ENCODE results near the gene GMEB2.

The GMEB2 gene

DNA sequence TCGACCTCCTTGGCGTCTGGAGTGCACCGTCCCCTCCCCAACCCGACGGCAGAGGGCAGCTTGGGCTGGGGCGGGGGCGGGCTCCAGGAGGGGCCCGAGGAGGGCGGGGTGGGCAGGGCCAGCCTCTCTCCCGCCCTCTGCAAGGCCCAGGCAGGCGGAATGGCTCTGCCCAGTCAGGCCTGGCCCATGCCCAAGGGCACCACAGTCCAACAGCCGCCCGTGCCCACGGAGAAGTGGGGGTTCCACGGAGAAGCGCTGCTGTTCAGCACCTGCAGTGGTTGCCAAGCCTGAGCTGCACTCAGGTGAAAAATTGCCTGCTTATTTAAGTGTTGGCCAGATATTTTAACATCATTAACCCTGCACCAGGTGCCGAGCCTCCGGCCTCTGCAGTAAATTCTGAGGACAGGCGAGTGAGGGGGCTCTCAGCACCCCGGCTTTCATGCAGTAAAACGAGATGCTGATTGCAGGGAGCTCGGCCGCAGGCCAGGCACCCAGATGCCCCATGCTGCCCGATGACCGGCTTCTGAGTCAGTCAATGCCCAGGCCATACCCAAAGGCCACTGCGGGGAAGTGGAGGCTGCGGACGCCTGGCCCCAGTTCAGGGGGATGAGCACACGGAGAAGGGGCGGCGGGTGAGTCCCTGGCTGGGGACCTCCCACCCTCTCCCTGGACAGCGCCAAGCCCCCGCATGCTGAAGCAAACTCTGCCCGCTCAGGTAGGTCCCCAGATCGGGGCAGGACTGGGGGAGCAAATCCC, 79.0 kb downstream of the GMEB2 start, which contains the start of gene SRMS:
Gene SRMS, minus strand, starts transcription at position 25 of the 756 bp plus-strand sequence. CDS start 286 bp downstream, outside the sequence.
- no peak within 1 kb of the TSS for H3K4me3 ChIP-seq (ENCODE audit: low read depth, low read length)

- H3K4me3 ChIP-seq (ENCODE audit: low read depth, low read length), result no peak overlapping the region
Measured at GRCh38 chr20:63546956-63547724, 79.8 kb downstream of the GMEB2 start.

DNA sequence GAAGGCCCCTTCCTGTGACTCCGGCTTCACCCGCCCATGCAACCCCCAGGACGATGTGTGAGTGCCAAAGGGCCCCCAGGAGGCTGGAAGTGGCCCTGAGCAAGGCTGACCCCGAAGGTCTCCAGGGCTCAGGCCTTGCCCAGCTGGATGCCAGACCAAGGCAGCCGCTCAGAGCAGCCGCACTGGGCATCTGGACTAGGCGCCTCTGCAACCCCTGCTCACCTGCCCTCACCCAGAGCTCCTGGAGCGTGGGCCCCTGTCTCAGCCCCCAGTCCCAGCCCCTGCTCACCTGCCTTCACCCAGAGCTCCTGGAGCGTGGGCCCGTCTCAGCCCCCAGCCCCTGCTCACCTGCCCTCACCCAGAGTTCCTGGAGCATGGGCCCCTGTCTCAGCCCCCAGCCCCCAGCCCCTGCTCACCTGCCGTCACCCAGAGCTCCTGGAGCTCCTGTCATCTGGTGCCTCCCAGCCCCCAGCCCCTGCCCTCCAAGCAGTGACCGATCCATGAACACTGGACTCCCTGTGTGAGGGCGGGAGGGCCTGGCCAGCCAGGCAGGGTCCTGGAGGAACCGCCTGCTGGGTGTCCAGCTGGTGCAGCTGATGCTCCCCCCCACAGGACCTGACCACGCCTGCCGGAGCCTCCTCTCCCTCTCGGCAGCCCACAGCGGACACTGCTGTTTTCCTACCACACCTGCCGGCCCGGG, 80.5 kb downstream of the GMEB2 start:
- no peak overlapping the region for H3K4me3 ChIP-seq (ENCODE audit: low read depth, low read length)

DNA sequence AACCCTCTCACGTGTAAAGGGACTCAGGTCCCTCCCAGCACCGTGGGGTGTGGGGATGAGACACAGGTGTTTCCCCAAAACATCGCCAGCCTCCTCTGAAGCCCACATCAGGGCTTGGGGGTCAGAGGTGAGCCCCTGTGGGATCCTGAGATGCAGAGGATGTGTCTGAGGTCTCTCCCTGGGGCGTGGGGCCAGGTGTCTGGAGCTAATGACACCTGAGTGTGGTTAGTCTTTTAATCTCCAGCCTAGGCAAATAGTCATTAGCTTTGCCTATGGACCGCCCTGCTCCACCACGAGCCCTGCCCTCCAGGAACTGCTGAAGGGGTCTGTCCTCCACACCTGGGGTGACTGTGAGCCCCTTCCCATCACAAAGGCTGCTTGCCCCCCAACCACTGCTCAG, 81.1 kb downstream of the GMEB2 start:
- H3K4me3 ChIP-seq (ENCODE audit: low read depth, low read length), result no peak overlapping the region

DNA sequence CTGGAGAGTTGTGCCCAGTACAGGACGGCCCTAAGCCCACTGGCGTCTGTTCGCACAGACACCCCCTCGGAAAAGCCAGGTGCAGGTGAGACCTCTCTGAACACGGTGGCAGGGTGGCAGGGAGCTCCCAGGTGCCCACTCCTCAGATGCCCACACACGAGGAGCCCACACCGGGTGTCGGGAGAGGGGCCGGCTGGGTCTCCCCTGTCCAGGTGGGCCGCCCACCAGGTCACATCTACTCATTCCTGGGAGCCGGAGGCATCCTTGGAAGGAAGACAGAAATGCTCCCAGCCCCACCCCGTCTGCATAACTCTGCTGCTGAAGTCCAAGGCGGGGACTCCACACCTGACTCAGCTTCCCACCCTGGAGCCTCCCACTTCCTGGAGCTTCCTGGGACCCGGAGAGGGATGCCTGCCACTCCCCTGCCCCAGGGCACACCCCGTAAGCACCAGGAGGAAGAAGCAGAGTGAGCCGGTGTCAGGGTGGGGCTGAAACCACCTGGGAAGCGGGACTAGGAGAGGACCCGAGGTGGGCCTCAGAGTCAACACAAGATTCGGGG, 81.9 kb downstream of the GMEB2 start:
- no peak overlapping the region for H3K4me3 ChIP-seq (ENCODE audit: low read depth, low read length)

- no peak overlapping the region for H3K4me3 ChIP-seq (ENCODE audit: low read depth, low read length)
Measured at GRCh38 chr20:63544241-63544957, 82.5 kb downstream of the GMEB2 start.

DNA sequence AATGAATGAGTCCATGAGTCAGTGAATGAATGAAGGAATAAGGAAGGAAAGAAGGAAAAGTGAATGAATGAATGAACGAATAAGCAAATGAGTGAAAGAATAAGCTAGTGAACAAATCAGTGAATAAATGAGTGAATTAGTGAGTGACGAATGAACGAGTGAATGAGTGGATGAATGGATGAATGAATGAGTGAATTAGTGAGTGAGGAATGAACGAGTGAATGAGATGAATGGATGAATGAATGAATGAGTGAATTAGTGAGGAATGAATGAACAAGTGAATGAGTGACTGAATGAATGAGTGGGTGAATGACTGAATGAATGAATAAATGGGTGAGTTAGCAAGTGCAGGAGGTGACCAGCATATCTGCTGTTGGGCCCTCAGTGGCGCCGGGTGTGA, 83.2 kb downstream of the GMEB2 start:
- H3K4me3 ChIP-seq (ENCODE audit: low read depth, low read length), result no peak overlapping the region

DNA sequence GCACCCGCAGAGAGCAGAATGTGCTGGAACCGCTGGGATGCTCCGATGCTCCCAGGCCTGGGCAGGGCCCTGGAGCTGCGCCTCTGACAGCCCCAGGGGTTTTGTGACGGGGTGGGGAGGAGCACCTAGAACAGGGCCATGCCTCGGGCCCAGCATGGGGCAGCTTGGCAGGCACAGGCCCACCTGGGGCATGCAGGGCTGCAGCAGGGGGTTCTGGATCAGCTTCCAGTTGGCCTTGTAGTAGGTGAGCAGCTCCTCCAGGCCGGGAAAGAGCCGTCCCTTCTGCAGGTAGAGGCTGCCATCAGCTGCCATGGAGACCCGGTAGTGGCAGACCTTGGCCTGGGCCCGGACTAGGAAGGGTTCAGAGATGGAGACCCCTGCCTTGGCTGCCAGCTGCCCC, 83.8 kb downstream of the GMEB2 start:
- no peak overlapping the region for H3K4me3 ChIP-seq (ENCODE audit: low read depth, low read length)

DNA sequence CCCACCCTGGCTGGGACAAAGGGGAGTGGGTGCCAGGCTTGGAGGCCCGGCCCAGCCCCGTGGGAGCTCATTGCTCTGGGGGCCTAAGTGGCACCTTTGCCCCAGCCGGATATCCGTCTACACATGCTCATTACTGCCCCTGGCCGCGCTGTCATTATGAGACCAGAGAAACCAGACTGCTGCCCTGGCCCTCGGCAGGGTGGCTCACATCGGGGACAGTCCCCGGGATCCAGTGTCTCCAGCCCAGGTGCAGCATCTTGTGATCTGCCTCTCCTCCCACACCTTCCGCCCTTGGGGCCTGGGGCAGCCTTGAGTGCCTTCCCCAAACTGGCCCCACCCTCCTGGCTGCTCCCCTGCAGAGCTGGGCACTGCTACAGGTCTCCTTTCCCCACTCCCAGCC, 84.2 kb downstream of the GMEB2 start:
- H3K4me3 ChIP-seq (ENCODE audit: low read depth, low read length), result no peak overlapping the region

DNA sequence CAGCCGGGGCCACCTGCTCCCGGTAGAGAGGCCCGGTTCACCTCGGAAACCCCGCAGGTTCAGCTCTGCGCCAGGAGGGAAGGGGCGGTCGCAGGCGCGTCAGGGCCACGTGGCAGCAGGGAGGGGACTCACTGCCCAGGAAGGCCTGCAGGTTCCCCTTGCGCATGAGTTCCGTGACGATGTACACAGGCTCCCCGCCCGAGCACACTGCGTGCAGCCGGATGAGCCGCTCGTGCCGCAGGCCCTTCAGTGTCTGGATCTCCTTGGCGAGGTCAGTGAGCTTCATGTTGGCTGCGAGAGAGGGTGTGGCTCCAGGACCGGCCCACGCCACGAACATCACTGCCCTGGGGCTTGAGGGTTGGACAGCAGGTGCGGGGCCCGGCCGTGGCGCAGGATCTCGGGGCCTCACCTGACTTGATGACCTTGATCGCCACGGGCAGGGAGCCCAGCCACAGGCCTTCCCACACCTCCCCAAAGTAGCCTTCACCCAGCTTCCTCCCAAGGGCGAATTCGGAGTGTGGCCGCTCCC, 84.8 kb downstream of the GMEB2 start:
- H3K4me3 ChIP-seq (ENCODE audit: low read depth, low read length), result no peak overlapping the region

- H3K4me3 ChIP-seq (ENCODE audit: low read depth, low read length), result no peak overlapping the region
Measured at GRCh38 chr20:63541371-63541770, 85.5 kb downstream of the GMEB2 start.

- H3K4me3 ChIP-seq (ENCODE audit: low read depth, low read length), result no peak overlapping the region
Measured at GRCh38 chr20:63540417-63541186, 86.3 kb downstream of the GMEB2 start.

GRCh38 chr20:63539441-63540370, 87.2 kb downstream of the GMEB2 start:
- no peak overlapping the region for H3K4me3 ChIP-seq (ENCODE audit: low read depth, low read length)

- H3K4me3 ChIP-seq (ENCODE audit: low read depth, low read length), result no peak overlapping the region
Measured at GRCh38 chr20:63539092-63539430, 87.8 kb downstream of the GMEB2 start.

DNA sequence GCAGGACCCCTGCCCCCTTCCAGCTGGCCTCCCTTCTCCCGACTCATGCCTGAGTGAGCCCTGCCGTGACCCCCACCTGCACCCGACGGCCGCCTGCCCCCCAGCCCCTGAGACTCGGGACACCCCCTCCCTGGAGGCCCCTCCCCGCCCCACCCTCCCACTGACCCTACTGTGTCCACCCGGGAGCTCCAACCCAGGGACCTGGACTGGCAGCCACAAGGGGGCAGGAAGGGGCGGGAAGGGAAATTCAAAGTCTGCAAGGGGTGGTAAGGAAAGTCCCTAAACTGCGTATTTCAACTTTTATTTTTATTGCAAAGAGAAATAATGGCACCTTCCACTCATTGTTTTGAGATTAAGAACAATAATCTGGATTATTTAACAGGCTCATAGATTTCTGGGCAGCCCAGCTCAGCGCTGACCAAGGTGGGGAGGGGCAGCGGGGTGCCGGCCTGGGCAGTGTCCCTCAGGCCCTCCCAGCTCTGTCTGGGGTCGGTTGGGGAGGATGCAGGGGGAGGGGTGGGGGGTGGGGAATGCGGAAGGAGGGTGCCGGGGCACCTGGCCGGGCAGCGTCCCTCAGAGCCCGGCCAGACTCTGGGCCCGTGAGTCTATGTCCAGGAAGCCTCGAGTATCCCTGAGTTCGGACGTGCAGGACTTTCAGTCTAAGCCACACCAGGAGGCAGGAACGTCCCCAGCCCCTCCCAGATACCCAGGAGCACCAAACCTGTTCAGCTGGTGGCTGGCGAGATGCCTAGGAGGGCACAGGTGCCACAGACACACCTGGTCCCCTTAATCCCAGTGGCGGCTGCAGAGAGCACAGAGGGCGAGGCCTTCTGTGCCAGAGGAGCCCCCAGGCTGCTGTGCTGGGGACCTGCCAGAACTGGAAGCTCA, 88.5 kb downstream of the GMEB2 start:
- H3K4me3 ChIP-seq (ENCODE audit: low read depth, low read length), result no peak overlapping the region

Measured in iPS-11a (cell line).